Astrocyte of the cerebellum (primary cell): ENCODE results near the gene UBC.
"Not testable (repeated sequence)": the region's sequence is repeated elsewhere in the genome, so short reads cannot be mapped to it uniquely, and the experiment has no call there.

Experiments used
- DNase-seq: peaks from one replicate; pipeline ENCODE4 v3.0.0-alpha.2; 2011; ENCODE audit warnings: low read depth
- H3K4me3 ChIP-seq: 2 replicates; pipeline ENCODE4 v1.5.1; 2011; ENCODE audit warnings: mild to moderate bottlenecking, low read depth, low read length, moderate library complexity
- in situ Hi-C: cut with HindIII; loops from 2 replicates; pipeline ENCODE4 v1.10.0; 2017; ENCODE audit warnings: low sequenced_read_pairs
- TF ChIP-seq, protein P1 (sequence below): IDR thresholded peaks from 2 replicates; pipeline ENCODE4 v1.5.1; 2012; ENCODE audit warnings: low read length, low read depth, moderate library complexity, mild to moderate bottlenecking; ENCODE audit errors: missing control alignments

The UBC gene

GRCh38 chr12:124913474-124914391 is 717 bp downstream of the UBC start:
- in situ Hi-C loops: no loop called here
- TF ChIP-seq, protein P1, sequence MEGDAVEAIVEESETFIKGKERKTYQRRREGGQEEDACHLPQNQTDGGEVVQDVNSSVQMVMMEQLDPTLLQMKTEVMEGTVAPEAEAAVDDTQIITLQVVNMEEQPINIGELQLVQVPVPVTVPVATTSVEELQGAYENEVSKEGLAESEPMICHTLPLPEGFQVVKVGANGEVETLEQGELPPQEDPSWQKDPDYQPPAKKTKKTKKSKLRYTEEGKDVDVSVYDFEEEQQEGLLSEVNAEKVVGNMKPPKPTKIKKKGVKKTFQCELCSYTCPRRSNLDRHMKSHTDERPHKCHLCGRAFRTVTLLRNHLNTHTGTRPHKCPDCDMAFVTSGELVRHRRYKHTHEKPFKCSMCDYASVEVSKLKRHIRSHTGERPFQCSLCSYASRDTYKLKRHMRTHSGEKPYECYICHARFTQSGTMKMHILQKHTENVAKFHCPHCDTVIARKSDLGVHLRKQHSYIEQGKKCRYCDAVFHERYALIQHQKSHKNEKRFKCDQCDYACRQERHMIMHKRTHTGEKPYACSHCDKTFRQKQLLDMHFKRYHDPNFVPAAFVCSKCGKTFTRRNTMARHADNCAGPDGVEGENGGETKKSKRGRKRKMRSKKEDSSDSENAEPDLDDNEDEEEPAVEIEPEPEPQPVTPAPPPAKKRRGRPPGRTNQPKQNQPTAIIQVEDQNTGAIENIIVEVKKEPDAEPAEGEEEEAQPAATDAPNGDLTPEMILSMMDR: peak; percentile 60
- DNase-seq: peak; percentile 53
- H3K4me3 ChIP-seq: peak overlapping the region; percentile 100

- in situ Hi-C loops, DNase-seq: not testable (repeated sequence)
- peak overlapping the region; percentile 100 for H3K4me3 ChIP-seq
These were observed 1.7 kb downstream of the UBC start for GRCh38 chr12:124912529-124913287.

DNA sequence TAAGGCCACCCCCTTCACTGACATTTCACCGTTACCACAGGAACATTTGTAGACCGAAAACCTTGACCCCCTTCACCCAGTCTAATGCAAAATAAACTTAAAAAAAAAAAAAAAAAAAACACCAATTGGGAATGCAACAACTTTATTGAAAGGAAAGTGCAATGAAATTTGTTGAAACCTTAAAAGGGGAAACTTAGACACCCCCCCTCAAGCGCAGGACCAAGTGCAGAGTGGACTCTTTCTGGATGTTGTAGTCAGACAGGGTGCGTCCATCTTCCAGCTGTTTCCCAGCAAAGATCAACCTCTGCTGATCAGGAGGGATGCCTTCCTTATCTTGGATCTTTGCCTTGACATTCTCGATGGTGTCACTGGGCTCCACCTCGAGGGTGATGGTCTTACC is 2.9 kb downstream of the UBC start:
- DNase-seq, in situ Hi-C loops: not testable (repeated sequence)
- peak overlapping the region; percentile 29 for H3K4me3 ChIP-seq

GRCh38 chr12:124910561-124911478 is 3.6 kb downstream of the UBC start:
- in situ Hi-C loops: no loop called here
- peak overlapping the region; percentile 29 for H3K4me3 ChIP-seq
- TF ChIP-seq, protein P1: no peak
- DNase-seq: no peak

DNA sequence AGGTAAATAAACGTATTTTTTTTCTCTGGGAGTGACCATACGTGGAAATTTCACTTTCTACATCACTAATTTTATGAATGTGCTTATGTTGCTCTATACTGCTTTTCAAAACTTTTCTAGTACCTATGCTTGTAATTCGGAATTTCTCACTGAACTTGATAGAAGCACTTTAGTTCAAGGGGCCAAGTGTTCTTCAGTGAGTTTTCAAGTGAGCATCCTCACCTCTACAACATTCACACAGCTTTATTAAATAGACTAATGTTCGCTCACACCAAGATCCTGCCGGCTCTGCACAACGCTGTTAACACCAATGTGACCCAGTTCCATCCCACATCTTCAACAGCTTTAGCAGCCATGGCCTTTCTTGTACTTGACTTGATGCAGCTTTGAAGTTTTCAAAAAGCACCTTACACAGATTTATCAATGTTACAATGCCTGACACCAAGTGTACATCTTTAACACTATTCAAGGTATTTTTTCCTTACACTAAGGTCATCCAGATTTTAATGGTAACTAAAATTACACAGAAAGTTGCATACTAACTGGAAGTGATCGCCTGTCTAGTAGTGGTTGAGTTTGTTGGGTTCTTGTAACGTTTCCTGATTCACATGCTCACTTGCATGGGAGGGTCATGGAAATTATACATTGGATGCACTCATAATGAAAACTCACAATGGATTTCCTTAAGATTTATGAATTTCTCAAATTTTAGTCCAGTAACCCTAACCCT is 4.5 kb downstream of the UBC start:
- H3K4me3 ChIP-seq: no peak overlapping the region
- TF ChIP-seq, protein P1: no peak
- in situ Hi-C loops: no loop called here
- DNase-seq: no peak

- H3K4me3 ChIP-seq: no peak overlapping the region
- in situ Hi-C loops: no loop called here
- peak; percentile 91 for DNase-seq
- TF ChIP-seq, protein P1: peak; percentile 97
These were observed 7.7 kb downstream of the UBC start for GRCh38 chr12:124906606-124907261.
